Suprapubic skin (tissue), 4 donors: Measurements from ENCODE around the gene AVPI1. TPM values are rescaled to one million over a fixed set of nuclear protein-coding genes. Genes with fewer than 3 reads are reported as not detected.

Source experiments
- DNase-seq, 2 donors: peaks; one replicate each; pipeline ENCODE4 v3.0.0-alpha.2; 2019; ENCODE audit warnings: low spot score in 2 of 2
- H3K27ac ChIP-seq: fragments of 200-600 bp; sonication (generic); one replicate; pipeline ENCODE4 v1.5.1; 2019
- H3K27me3 ChIP-seq: fragments of 200-600 bp; sonication (generic); one replicate; pipeline ENCODE4 v1.5.1; 2019
- H3K36me3 ChIP-seq: fragments of 200-600 bp; sonication (generic); one replicate; pipeline ENCODE4 v1.5.1; 2019
- H3K4me1 ChIP-seq: fragments of 200-600 bp; sonication (generic); one replicate; pipeline ENCODE4 v1.5.1; 2019
- H3K4me3 ChIP-seq: fragments of 200-600 bp; sonication (generic); one replicate; pipeline ENCODE4 v1.5.1; 2019; ENCODE audit warnings: mild to moderate bottlenecking
- H3K9me3 ChIP-seq: fragments of 200-600 bp; sonication (generic); one replicate; pipeline ENCODE4 v1.5.1; 2019
- CTCF ChIP-seq, 2 donors: fragments of 200-600 bp in 1 of 2; fragments of 450-650 bp in 1 of 2; sonication (generic) in 1 of 2; IDR thresholded peaks; one replicate each; pipeline ENCODE4 v1.5.1; 2016 to 2019; ENCODE audit warnings: antibody characterized with exemption in 2 of 2, mild to moderate bottlenecking in 1 of 2, moderate library complexity in 1 of 2
- EP300 ChIP-seq: sonication (generic); formaldehyde crosslinking; IDR thresholded peaks from one replicate; pipeline ENCODE4 v1.6.1; 2017; ENCODE audit warnings: antibody characterized with exemption
- POLR2A ChIP-seq, 2 donors: fragments of 450-650 bp; IDR thresholded peaks; one replicate each; pipeline ENCODE4 v1.6.1; 2017; ENCODE audit warnings: antibody characterized with exemption in 2 of 2, mild to moderate bottlenecking in 2 of 2, moderate library complexity in 2 of 2
- POLR2AphosphoS5 ChIP-seq, 3 donors: sonication (generic); formaldehyde crosslinking; IDR thresholded peaks; one replicate each; pipeline ENCODE4 v1.6.1; 2017; ENCODE audit warnings: antibody characterized with exemption in 3 of 3
- WGBS: methylation state at CpG from one replicate; pipeline ENCODE4 v1.1.5; 2018; 5-methylcytosine and 5-hydroxymethylcytosine counted together
- total RNA-seq, 4 donors: library from RNA; depleted of rRNA; stranded (reverse); fragments of >200 nt; gene quantifications; one replicate each; pipeline ENCODE4 v1.1.0, GENCODE V29; 2016

AVPI1 gene
- total RNA-seq, 4 donors from 2014 or later, result 118 to 178 (median 142) TPM

DNA sequence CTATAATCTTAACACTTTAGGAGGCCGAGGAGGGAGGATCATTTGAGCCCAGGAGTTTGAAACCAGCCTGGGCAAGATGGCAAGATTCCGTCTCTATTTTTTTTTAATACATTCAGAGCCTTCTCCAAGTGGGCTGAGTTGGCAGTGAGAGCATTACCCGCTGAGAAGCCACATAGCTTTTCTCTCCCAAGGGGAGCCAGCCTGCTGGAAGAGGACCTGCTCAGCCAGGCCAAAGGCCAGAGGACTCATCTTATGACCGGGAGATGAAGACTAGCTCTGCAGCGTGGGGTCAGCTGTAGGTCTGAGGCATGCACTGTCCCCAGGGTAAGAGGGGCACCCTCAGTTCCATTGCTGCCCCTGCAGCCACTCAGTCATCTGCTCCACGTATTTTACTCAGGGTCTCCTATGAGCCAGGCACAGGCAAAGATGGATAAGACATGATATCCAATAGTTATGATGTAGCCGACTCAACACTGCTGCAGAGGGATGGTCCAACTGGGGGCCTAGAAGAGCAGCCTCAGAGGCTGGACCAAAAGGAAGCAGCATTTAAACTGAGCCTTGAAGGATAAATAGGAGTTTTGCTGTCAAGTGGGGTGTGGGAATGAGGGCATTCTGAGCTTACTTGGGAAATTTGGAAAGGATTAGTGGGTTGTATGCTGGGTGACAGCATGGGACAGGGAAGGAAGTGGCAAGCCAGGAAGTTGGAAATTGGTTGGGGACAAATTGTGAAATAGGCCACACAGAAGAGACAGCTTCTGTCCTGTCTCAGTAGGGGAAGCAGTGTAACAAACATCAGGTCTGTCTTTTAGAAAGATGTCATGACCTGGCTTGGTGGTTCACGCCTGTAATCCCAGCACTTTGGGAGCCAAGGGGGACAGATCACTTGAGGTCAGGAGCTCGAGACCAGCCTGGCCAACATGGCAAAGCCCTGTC is 24.9 kb upstream of the AVPI1 start:
- DNase-seq, result no peak
- no peaks in the 10 kb centered on the region for H3K27me3 ChIP-seq
- no peaks in the 10 kb centered on the region for H3K9me3 ChIP-seq
- peaks cover 50% of the 10 kb centered on the region for H3K4me1 ChIP-seq
- no peaks in the 10 kb centered on the region for H3K36me3 ChIP-seq
- H3K4me3 ChIP-seq, result no peak overlapping the region
- whole genome bisulfite sequencing, result 68% methylated on average over 8 of the region's 9 CpGs
- peak overlapping the region; percentile 86 for H3K27ac ChIP-seq
- TF ChIP-seq POLR2AphosphoS5 (IDR thresholded peaks at IDR 0.05), result no peak
- no peak for TF ChIP-seq EP300
- TF ChIP-seq CTCF (IDR thresholded peaks at IDR 0.05), result no peak
- no peak for TF ChIP-seq POLR2A (IDR thresholded peaks at IDR 0.05)

GRCh38 chr10:97708976-97709946 is 22.2 kb upstream of the AVPI1 start:
- DNase-seq, result no peak
- no peaks in the 10 kb centered on the region for H3K9me3 ChIP-seq
- peaks cover 25% of the 10 kb centered on the region for H3K4me1 ChIP-seq
- TF ChIP-seq POLR2A (IDR thresholded peaks at IDR 0.05), result no peak
- TF ChIP-seq CTCF (IDR thresholded peaks at IDR 0.05), result peak; percentile 41 to 68
- TF ChIP-seq EP300, result no peak
- TF ChIP-seq POLR2AphosphoS5 (IDR thresholded peaks at IDR 0.05), result peak in 1 of 3 donors; percentile 13
- no peak overlapping the region for H3K4me3 ChIP-seq
- no peak overlapping the region for H3K27ac ChIP-seq
- no peaks in the 10 kb centered on the region for H3K36me3 ChIP-seq
- WGBS, result 33% methylated on average over 18 of the region's 18 CpGs
- no peaks in the 10 kb centered on the region for H3K27me3 ChIP-seq

DNA sequence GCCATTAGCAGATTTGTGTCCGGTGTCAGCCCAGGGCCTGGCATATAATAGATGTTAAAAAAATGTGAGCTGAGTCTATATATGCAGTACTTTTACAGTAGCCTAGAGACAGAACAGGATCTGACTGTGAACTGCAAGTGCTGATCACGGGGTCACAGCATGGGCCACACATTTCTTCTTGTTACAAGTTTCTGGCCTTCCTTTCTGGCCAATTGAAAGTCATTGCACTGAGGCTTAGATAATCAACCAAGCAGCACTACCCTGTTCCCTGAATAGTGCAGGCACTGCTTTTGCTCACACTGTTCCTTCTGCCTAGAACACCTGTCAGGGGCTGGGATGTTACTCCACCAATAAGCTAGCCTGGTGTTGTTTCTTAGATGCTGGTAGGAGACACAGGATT is 21.1 kb upstream of the AVPI1 start:
- H3K4me3 ChIP-seq, result no peak overlapping the region
- TF ChIP-seq CTCF (IDR thresholded peaks at IDR 0.05) (no peak), EP300 (no peak), POLR2A (IDR thresholded peaks at IDR 0.05) (no peak), POLR2AphosphoS5 (IDR thresholded peaks at IDR 0.05) (no peak)
- no peaks in the 10 kb centered on the region for H3K36me3 ChIP-seq
- no peak overlapping the region for H3K27ac ChIP-seq
- no peaks in the 10 kb centered on the region for H3K9me3 ChIP-seq
- no peaks in the 10 kb centered on the region for H3K27me3 ChIP-seq
- WGBS, result 66% methylated on average over 2 of the region's 2 CpGs
- H3K4me1 ChIP-seq, result peaks cover 21% of the 10 kb centered on the region
- no peak for DNase-seq

DNA sequence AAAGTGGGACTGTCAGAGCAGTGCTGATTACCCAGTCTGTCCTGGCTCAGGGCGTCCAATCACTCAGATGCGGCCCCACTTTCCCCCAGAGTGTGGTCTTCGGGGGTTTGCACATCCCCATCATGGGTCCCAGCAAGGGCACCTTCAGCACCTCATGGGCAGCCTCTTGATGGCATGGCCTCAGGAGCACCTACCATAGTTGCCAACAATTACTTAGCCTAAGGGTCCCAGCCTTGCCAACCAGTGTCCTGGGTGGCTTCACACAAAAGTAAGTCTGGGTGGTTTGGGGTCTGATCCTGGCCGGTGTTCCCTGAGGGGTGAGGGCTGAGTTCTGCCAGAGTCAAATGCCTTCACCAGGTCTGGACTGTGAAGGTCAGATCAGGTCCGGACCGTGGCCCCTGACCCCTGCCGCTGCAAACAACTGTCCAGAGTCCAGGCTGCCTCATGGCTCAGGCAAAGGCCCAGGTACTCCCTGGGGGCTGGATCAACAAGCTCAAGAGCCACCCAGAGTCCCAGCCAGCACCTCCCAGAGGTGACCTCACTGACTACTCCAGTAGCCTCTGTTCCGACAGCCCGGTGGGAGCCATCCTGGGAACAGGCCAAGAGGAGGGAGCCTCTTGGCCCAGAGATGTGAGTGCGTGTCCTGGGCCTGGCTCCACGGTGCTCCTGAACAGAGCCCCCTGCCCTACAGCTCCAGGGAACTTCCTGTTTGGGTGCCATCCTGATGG is 20.3 kb upstream of the AVPI1 start:
- peaks cover 12% of the 10 kb centered on the region for H3K4me1 ChIP-seq
- no peak for DNase-seq
- WGBS, result 70% methylated on average over 6 of the region's 11 CpGs
- no peak overlapping the region for H3K4me3 ChIP-seq
- no peaks in the 10 kb centered on the region for H3K9me3 ChIP-seq
- no peaks in the 10 kb centered on the region for H3K27me3 ChIP-seq
- no peaks in the 10 kb centered on the region for H3K36me3 ChIP-seq
- no peak overlapping the region for H3K27ac ChIP-seq
- TF ChIP-seq POLR2A (IDR thresholded peaks at IDR 0.05) (no peak), POLR2AphosphoS5 (IDR thresholded peaks at IDR 0.05) (no peak), CTCF (IDR thresholded peaks at IDR 0.05) (no peak)
